Psoas muscle (tissue), 8 donors: ENCODE data around the gene AP3S1. TPM values are rescaled to one million over a fixed set of nuclear protein-coding genes. Genes with fewer than 3 reads are reported as not detected.

Experiments
- ATAC-seq, 4 donors: fragments of 200-7000 bp; cut with Tn5 transposase; one replicate each; pipeline ENCODE4 v1.9.1; 2020; ENCODE audit warnings: moderate library complexity in 3 of 4, mild to moderate bottlenecking in 2 of 4
- DNase-seq, 2 donors: peaks; one replicate each; pipeline ENCODE4 v3.0.0-alpha.2; 2020
- H3K27ac ChIP-seq: fragments of 200-600 bp; one replicate; pipeline ENCODE4 v1.8.0; 2022
- H3K27me3 ChIP-seq, 3 donors: fragments of 200-600 bp in 1 of 3; one replicate each; pipeline versions ENCODE4 v1.6.1 to v1.8.0; 2013 to 2022; ENCODE audit warnings: low read length in 2 of 3, mild to moderate bottlenecking in 2 of 3, moderate library complexity in 1 of 3; ENCODE audit not compliant: insufficient read depth in 3 of 3
- H3K36me3 ChIP-seq, 2 donors: fragments of 200-600 bp in 1 of 2; one replicate each; pipeline versions ENCODE4 v1.6.1 to v1.8.0; 2013 to 2022; ENCODE audit warnings: low read depth in 1 of 2, mild to moderate bottlenecking in 1 of 2, moderate library complexity in 1 of 2; ENCODE audit not compliant: insufficient read depth in 1 of 2
- H3K4me1 ChIP-seq: fragments of 200-600 bp; one replicate; pipeline ENCODE4 v1.8.0; 2022
- H3K4me3 ChIP-seq: fragments of 200-600 bp; one replicate; pipeline ENCODE4 v1.8.0; 2022; ENCODE audit warnings: mild to moderate bottlenecking
- H3K9me3 ChIP-seq: fragments of 200-600 bp; one replicate; pipeline ENCODE4 v1.8.0; 2022
- WGBS, 3 donors: extraction: QIAGEN DNeasy Blood & Tissue Kit; methylation state at CpG; one replicate each; pipeline versions ENCODE4 v1.1.6 to v1.1.7; 2013; 5-methylcytosine and 5-hydroxymethylcytosine counted together
- intact Hi-C, 2 donors: fragments of 100-400 bp; cut with DNase I; formaldehyde crosslinking; loops; one replicate each; pipeline versions ENCODE4 v1.11.0 to v1.14.2; 2022
- polyA plus RNA-seq, 3 donors: library from polyadenylated mRNA; stranded (reverse); fragments of 200-250 nt; gene quantifications; one replicate each; pipeline ENCODE4 v1.2.3, GENCODE V29; 2013
- total RNA-seq, 4 donors: library from RNA; stranded (reverse); fragmentation: NEBNext Ultra II Directional in 2 of 4; extraction: Animal tissue kit (Norgen Biotek cat#: 25700) in 2 of 4; gene quantifications; one replicate each; pipeline versions ENCODE4 v1.2.1 to v1.2.4, GENCODE V29; 2021 to 2023
- TF ChIP-seq, protein P1 (sequence below): fragments of 200-600 bp; IDR thresholded peaks from one replicate; pipeline ENCODE4 v1.8.0; 2022; ENCODE audit warnings: antibody characterized with exemption
- donor health status: healthy with polysubstance abuse.
- donor health status: DM: no; HTN: no; CAD: no; lungs with moderate emphysema.
- donor health status: Bipolar disorder and iron deficiency.
- donor health status: healthy.
- donor health status: DM: yes; HTN: yes; CAD: no.
- donor health status: DM: no; HTN: no; CAD: no.
- donor health status: DM: no; HTN: no; CAD: no.
- donor health status: DM: yes; HTN: yes; CAD: no.

The AP3S1 gene
- total and polyA plus RNA-seq, 7 donors: 20.2 to 30.8 (median 27.6) TPM

DNA sequence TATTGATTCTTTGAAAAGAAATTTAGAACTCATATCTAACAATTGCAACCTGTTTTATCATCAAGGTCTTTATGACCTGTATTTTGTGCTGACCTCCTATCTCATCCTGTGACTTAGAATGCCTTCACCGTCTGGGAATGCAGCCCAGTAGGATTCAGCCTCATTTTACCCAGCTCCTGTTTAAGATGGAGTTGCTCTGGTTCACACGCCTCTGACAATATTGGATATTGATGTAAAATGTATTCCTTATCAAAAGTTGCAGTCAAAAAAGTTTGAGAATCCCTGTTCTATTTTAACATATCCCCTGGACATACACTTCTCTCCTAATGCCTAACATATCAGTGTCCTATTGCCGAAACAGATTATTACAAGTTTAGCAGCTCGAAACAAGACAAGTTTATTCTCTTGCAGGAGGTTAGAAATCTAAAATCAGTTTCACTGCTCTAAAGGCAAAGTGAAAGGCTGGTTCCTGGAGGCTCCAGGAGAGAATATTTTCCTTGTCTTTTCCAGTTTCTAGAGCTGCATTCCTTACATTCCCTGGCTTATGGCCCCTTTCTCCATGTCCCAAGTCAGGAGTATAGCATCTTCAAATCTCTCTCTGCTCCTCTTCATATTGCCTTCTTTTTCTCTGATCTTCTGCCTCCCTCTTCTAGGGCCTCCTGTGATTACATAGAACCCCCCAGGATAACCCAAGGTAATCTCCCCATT lies 89.0 kb downstream of the AP3S1 start:
- Histone ChIP-seq H3K27me3 (no peaks in the 10 kb centered on the region), H3K4me3 (no peak overlapping the region), H3K4me1 (no peaks in the 10 kb centered on the region), H3K36me3 (no peaks in the 10 kb centered on the region), H3K27ac (no peak overlapping the region), H3K9me3 (no peaks in the 10 kb centered on the region)
- ATAC-seq (no peak), DNase-seq (no peak)
- WGBS, 3 donors: 91 to 96% (median 95%) methylated on average over 4 of the region's 4 CpGs
- TF ChIP-seq, protein P1, sequence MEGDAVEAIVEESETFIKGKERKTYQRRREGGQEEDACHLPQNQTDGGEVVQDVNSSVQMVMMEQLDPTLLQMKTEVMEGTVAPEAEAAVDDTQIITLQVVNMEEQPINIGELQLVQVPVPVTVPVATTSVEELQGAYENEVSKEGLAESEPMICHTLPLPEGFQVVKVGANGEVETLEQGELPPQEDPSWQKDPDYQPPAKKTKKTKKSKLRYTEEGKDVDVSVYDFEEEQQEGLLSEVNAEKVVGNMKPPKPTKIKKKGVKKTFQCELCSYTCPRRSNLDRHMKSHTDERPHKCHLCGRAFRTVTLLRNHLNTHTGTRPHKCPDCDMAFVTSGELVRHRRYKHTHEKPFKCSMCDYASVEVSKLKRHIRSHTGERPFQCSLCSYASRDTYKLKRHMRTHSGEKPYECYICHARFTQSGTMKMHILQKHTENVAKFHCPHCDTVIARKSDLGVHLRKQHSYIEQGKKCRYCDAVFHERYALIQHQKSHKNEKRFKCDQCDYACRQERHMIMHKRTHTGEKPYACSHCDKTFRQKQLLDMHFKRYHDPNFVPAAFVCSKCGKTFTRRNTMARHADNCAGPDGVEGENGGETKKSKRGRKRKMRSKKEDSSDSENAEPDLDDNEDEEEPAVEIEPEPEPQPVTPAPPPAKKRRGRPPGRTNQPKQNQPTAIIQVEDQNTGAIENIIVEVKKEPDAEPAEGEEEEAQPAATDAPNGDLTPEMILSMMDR: no peak
- intact Hi-C loops: no loop called here

DNA sequence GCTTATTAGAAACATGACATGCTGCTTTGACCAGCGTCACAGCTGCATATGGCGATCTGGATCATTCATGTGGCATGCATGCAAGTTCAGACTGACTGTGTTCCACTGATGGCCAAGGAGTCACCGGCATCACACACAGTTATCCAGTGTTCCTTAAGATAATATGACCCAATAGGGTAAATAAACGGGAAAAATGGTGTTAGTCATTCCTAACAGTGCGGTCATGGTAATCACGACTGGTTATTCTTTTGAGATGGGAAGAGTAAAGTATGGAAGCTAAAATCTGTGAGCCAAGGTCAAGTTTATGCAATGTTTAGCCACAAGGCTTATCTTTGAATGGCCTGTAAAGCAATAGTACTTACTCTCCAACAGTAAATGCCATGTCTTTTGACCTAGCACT lies 91.3 kb downstream of the AP3S1 start:
- no peak for ATAC-seq
- H3K9me3 ChIP-seq: no peaks in the 10 kb centered on the region
- H3K36me3 ChIP-seq: no peaks in the 10 kb centered on the region
- 94 to 96% (median 94%) methylated on average over 6 of the region's 6 CpGs for WGBS, 3 donors
- H3K27me3 ChIP-seq: no peaks in the 10 kb centered on the region
- H3K4me3 ChIP-seq: no peak overlapping the region
- intact Hi-C loops: no loop called here
- H3K4me1 ChIP-seq: no peaks in the 10 kb centered on the region
- DNase-seq: no peak
- H3K27ac ChIP-seq: no peak overlapping the region
- TF ChIP-seq, protein P1: no peak

DNA sequence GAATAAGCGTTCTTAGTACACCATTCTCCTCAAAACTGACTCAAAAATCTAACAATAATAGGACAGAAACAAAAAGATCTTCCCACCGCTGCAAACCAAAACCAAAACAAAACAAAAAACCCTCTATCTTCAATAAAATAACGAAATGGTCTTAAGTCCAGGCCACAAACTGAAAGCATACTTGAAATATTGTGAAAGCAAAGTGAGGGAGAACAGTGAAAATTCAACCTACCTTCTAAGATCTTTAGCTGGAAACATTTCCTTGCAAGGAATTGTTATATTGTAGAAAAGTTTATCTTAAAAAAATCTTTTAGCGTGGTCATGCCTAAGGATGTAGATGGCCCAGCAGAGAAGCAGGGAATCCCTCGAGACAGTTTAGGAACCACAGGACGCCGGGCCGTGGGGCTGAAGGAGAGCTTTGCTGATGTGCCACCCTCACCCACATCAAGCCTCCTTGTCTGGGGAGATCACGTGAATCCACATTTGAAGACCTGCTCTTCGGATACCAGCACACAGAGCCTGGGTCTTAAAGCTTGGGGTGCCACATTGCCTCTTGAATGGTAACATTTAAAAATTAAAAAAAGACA lies 92.7 kb downstream of the AP3S1 start:
- ATAC-seq (no peak), DNase-seq (no peak)
- no peak overlapping the region for H3K27ac ChIP-seq
- no peaks in the 10 kb centered on the region for H3K36me3 ChIP-seq
- TF ChIP-seq, protein P1: no peak
- H3K4me1 ChIP-seq: no peaks in the 10 kb centered on the region
- intact Hi-C loops: no loop called here
- H3K27me3 ChIP-seq: no peaks in the 10 kb centered on the region
- no peak overlapping the region for H3K4me3 ChIP-seq
- no peaks in the 10 kb centered on the region for H3K9me3 ChIP-seq
- WGBS, 3 donors: 84 to 90% (median 87%) methylated on average over 10 of the region's 10 CpGs

DNA sequence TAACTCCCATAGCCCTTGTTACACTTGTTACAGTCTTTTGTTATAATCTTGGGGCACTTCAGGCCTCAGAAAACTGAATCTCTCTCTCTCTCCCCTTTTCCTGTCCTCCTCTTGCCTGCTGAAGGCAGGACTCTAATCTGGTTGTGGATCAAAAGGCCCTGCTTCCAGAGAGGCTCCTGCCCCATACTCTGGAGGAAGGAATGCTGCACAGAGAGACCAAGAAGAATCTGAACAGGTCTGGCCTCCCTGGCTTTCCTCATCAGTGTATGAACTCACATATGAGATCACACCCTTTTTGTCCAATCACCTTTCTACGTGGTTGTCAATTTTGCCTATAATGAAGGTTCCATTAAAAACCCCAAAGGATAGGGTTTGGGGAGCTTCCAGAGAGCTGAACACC lies 94.3 kb downstream of the AP3S1 start:
- Histone ChIP-seq H3K9me3 (no peaks in the 10 kb centered on the region), H3K27ac (no peak overlapping the region), H3K4me3 (no peak overlapping the region), H3K4me1 (no peaks in the 10 kb centered on the region), H3K27me3 (no peaks in the 10 kb centered on the region), H3K36me3 (no peaks in the 10 kb centered on the region)
- intact Hi-C loops: no loop called here
- ATAC-seq: no peak
- no peak for DNase-seq
- TF ChIP-seq, protein P1: no peak
- WGBS, 3 donors: 88 to 100% (median 88%) methylated on average over 1 of the region's 1 CpG
